CD4-positive, alpha-beta T cell treated with Interleukin-15 for 4 hours (primary cell): Measurements from ENCODE around the gene SEMA6D.

Experiments used
- DNase-seq: peaks from one replicate; pipeline ENCODE4 v3.0.0-alpha.2; 2020; ENCODE audit warnings: low spot score

Gene SEMA6D

DNA sequence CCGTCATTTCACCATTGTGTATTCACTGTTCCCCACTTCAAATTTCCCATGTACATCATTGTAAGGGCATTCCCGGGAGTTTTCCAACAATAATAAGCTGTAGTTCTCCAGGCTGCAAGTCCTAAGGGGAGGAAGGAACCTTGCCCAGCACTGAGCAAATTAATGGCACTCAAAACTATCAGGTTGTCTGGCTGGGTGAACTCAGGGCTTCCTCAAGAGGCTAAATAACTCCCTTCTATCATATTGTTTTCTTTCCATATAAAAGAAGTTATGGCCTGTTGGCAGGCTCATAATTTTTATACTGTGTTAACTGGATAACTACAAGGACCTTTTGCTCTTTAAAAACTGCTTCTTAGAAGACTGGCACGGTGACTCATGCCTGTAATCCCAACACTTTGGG lies 71.4 kb downstream of the SEMA6D start:
- no peak for DNase-seq

DNA sequence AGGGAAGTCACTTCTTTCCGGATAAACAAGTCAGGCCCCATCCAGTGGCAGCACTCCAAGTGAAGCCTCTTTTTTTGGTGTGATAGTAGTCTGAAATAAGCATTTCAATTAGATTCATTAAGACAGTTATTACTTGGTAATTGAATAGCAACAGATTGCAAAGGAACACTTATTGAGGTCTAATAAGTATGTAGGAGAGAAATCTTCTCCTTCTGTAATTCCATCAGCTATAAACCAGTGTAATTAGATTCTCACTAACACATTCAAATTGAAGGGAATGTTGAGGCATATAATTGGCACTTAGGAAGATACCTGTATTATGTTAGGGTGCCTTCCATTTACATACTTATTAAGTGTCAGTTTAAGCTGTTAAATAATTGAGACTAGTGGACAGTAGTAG lies 73.9 kb downstream of the SEMA6D start:
- no peak for DNase-seq

DNA sequence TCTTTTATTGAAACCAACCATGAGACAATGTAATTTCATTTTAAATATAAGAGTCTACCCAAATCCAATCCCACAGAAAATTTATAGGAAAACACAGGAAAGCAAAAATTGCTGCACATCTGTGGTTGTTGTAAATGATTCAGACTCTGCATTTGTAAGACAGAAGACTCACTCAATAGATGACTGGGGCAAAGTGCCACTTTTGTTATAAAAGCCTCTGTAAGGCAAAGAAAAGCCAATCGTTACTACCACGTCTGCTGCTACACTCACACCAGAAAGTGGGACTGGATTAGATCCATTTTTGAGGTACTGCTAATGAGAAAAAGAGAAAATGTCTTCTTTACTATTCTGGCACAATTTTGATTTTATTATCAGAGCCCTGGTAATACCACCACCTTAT lies 74.9 kb downstream of the SEMA6D start:
- no peak for DNase-seq

GRCh38 chr15:47794252-47794914 lies 77.1 kb downstream of the SEMA6D start:
- DNase-seq: no peak

- DNase-seq: no peak
These were observed 78.6 kb downstream of the SEMA6D start for GRCh38 chr15:47795864-47796263.

GRCh38 chr15:47796339-47796738 lies 79.0 kb downstream of the SEMA6D start:
- DNase-seq: no peak

GRCh38 chr15:47796830-47797229 lies 79.5 kb downstream of the SEMA6D start:
- no peak for DNase-seq

- DNase-seq: no peak
These were observed 84.2 kb downstream of the SEMA6D start for GRCh38 chr15:47801522-47801921.

GRCh38 chr15:47802216-47802615 lies 84.9 kb downstream of the SEMA6D start:
- DNase-seq: no peak

DNA sequence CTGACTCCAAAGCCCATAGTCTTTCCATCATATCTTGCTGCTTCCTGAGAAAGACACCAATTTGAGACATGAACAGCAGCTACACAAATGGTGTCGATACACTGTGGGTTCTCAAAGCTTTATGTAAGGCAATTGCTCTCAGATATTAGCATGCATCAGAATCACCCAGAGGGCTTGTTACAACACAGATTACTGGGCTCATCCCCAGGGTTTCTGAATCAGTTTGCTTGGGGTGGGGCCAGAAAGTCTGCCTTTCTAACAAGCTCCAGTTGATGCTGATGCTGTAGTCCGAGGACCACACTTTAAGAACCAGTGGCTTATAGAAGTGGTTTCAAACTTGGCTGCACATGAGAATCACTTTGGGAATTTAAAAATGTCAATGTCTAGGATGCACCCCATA lies 86.5 kb downstream of the SEMA6D start:
- no peak for DNase-seq

DNA sequence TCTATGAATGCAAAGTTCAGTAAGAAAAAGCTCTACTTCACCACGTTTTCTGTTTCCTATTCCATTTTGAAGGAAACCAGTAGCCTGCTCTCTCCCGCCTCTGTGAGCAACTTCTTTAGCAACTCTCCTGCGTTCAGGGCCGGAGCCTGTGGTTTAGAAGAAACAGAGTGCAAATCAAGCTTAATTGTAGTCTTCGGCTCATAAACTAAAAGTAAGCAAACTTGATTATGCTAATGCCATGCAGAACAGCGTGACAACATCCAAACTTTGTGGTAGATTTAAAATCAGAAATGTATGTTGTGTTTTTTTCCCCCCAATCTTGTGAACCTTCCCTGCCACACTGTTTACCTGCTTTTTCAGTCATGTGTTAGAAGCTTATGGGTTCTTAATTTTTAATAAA lies 87.4 kb downstream of the SEMA6D start:
- no peak for DNase-seq

GRCh38 chr15:47806008-47806407 lies 88.7 kb downstream of the SEMA6D start:
- DNase-seq: no peak

GRCh38 chr15:47811172-47811571 lies 93.9 kb downstream of the SEMA6D start:
- DNase-seq: no peak

DNA sequence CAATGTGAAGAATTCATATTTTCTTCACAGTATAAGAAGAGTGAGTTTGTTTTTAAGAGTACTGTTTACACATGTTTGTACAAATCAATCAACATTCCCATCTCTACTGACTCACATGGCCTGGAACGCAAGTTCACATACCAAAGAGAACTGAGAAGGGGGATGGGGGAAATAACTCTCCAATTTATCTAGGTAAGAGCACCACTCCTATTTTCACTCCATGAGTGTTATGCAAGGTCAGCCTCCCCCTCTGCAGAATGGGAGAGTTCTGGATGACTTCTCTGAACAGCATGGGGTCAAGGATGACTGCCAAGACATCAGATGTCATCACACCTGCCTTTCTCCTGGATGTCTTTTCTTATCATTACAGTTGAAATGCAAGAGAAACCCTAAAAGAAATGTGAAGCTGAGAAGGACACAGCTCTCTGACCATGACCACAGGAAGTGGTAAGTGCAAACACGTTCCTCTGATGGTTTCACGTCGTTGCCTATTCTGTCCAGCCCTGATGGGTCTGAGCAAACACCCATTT lies 95.2 kb downstream of the SEMA6D start:
- no peak for DNase-seq

- no peak for DNase-seq
These were observed 96.6 kb downstream of the SEMA6D start for GRCh38 chr15:47813748-47814384.

DNA sequence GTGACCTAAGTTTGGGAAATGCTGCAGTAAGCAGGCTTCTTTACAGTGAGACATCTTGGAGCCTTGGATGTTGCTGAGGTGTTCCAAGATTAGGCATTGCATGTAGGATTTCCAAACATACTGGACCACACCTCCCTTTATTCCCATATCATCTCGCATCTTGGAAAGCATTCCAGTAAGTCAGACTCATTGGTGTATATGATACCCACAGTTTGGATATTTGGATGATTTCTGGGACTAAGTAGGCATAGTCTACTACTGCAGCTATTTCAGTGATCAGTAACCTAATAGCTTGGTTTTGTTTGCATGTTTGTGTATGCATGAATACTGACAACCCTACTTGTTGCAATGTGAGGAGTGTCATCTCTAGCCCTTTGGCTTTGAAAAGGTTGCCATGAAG lies 97.3 kb downstream of the SEMA6D start:
- no peak for DNase-seq

DNA sequence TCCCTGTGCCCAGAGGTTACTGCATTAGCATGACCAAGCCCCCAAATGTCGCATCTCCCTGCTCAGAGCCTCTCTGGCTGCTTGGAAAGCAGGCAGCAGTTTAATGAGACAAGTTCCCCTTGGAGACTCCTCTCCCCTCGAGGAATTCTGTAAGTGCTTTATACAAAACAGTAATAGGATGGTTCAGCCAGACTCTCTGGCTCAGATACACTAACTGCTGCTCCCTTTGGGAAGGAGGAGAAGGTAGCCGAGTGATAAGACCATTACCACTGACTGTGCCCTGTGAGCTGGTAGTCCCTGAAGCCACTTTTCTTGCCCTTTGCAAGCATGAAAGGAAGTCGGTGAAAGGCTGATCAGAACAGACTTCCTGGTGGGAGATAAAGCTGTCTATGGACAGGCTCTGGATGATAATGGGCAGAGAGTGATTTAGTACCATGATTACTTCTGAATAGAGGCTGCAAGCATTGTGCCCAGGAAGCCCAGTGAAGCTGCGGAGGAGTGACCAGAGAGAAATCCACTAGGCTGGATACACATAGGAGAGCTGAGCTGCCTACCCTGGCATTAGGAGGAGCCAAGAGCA lies 100.8 kb downstream of the SEMA6D start:
- no peak for DNase-seq

GRCh38 chr15:47819158-47819557 lies 101.9 kb downstream of the SEMA6D start:
- DNase-seq: no peak

GRCh38 chr15:47820057-47820746 lies 102.9 kb downstream of the SEMA6D start:
- no peak for DNase-seq

DNA sequence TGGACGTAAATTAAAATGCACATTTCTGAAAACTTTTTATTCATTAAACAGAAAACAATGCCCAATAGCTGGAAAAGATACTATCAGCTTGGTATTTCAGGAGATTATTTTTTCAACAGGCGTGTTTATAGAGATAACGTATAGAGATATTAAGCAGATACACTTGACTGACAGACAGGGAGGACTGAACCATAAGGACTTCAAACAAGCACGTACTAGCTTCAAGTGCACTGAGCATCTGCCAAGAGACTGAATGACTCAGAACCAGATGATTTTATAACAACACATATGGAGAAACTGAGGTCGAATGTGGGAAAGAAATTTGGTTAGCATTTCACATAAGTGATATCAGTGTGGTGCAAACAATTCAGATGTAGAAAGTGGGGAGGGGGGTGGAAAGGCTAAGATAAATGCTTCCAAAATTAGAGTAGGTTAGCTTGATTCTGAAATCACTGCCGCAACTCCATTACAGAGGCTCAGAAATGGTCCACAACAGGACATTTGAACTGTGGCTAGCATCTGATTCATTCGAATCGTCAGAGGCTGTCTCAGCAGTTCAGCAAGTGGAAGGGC lies 103.5 kb downstream of the SEMA6D start:
- no peak for DNase-seq

- no peak for DNase-seq
These were observed 104.7 kb downstream of the SEMA6D start for GRCh38 chr15:47822048-47822447.
